Measurements from ENCODE around the gene PRKCZ.
A peak's percentile ranks its signal among the peaks of the same experiment; 100 is the strongest.

The PRKCZ gene

GRCh38 chr1:2049718-2050431 lies at the start of gene PRKCZ:
Gene PRKCZ (plus strand): TSS chr1:2050411. CDS start chr1:2050631, 220 bp downstream.
- peak; percentile 83 for DNase-seq (ENCODE audit: low spot score)

GRCh38 chr1:2000432-2000831 lies 49.8 kb upstream of the PRKCZ start:
- DNase-seq (ENCODE audit: low spot score): no peak

- no peak for DNase-seq (ENCODE audit: low spot score)
Observed at GRCh38 chr1:2000850-2001249, 49.4 kb upstream of the PRKCZ start.

GRCh38 chr1:2001773-2002411 lies 48.3 kb upstream of the PRKCZ start:
- DNase-seq (ENCODE audit: low spot score): no peak

- DNase-seq (ENCODE audit: low spot score): peak; percentile 60
Observed at GRCh38 chr1:2003541-2004131, 46.6 kb upstream of the PRKCZ start, which contains the start of gene CFAP74. Gene CFAP74 (minus strand): TSS chr1:2003786. CDS start chr1:1990956, 12,830 bp downstream.

GRCh38 chr1:2004856-2005255 lies 45.4 kb upstream of the PRKCZ start:
- no peak for DNase-seq (ENCODE audit: low spot score)

- DNase-seq (ENCODE audit: low spot score): no peak
Observed at GRCh38 chr1:2009101-2010053, 40.8 kb upstream of the PRKCZ start.

- no peak for DNase-seq (ENCODE audit: low spot score)
Observed at GRCh38 chr1:2014181-2014580, 36.0 kb upstream of the PRKCZ start.

- DNase-seq (ENCODE audit: low spot score): no peak
Observed at GRCh38 chr1:2014741-2015735, 35.2 kb upstream of the PRKCZ start.

- DNase-seq (ENCODE audit: low spot score): no peak
Observed at GRCh38 chr1:2016123-2016522, 34.1 kb upstream of the PRKCZ start.

- no peak for DNase-seq (ENCODE audit: low spot score)
Observed at GRCh38 chr1:2018217-2019171, 31.7 kb upstream of the PRKCZ start.

- peak; percentile 87 for DNase-seq (ENCODE audit: low spot score)
Observed at GRCh38 chr1:2019172-2019543, 31.1 kb upstream of the PRKCZ start, which contains the start of gene GABRD. Gene GABRD (plus strand): TSS chr1:2019345. CDS start chr1:2019424, 79 bp downstream.

- no peak for DNase-seq (ENCODE audit: low spot score)
Observed at GRCh38 chr1:2019571-2020309, 30.5 kb upstream of the PRKCZ start.

- DNase-seq (ENCODE audit: low spot score): no peak
Observed at GRCh38 chr1:2020310-2020655, 29.9 kb upstream of the PRKCZ start.

GRCh38 chr1:2021550-2021949 lies 28.7 kb upstream of the PRKCZ start:
- no peak for DNase-seq (ENCODE audit: low spot score)

- DNase-seq (ENCODE audit: low spot score): no peak
Observed at GRCh38 chr1:2022063-2022770, 28.0 kb upstream of the PRKCZ start.

GRCh38 chr1:2023187-2023586 lies 27.0 kb upstream of the PRKCZ start:
- DNase-seq (ENCODE audit: low spot score): no peak

GRCh38 chr1:2024451-2024850 lies 25.8 kb upstream of the PRKCZ start:
- DNase-seq (ENCODE audit: low spot score): no peak
